Astrocyte (in vitro differentiated cells and primary cell): ENCODE results near the gene CYLD.

Experiments used
- CTCF ChIP-seq: IDR thresholded peaks from 2 replicates; pipeline ENCODE4 v1.5.1; 2011; ENCODE audit warnings: low read depth, mild to moderate bottlenecking, inconsistent platforms, low read length, moderate library complexity; ENCODE audit not compliant: insufficient read depth
- EZH2 ChIP-seq: IDR thresholded peaks from 2 replicates; pipeline ENCODE4 v1.6.1; 2012; ENCODE audit warnings: mild to moderate bottlenecking, low read length, inconsistent platforms; ENCODE audit not compliant: insufficient read depth

GRCh38 chr16:50804290-50804907 lies 62.5 kb downstream of the CYLD start:
- TF ChIP-seq CTCF (no peak), EZH2 (no peak)
